ENCODE data around the gene ADAMTSL3.

DNA sequence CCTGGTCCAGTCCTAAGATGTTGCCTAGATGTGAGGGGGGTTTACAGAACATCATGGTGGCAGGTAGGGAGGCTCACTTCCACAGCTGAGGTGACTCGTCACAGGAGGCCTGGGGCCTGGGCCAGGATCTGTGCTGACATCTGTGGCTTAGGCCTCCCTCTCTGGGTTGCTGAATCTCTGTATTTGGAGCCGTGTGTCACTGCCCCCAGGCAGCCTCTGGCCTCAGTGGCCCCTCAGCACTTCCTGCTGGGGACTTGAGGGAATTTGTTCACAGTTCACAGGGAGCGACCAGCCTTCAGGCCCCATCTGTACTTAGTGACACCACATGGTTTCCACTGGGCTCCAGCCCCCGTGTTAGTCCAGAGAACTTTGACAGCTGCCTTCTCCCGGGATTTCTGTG lies 41.7 kb upstream of the ADAMTSL3 start:
- TF ChIP-seq, protein P1, sequence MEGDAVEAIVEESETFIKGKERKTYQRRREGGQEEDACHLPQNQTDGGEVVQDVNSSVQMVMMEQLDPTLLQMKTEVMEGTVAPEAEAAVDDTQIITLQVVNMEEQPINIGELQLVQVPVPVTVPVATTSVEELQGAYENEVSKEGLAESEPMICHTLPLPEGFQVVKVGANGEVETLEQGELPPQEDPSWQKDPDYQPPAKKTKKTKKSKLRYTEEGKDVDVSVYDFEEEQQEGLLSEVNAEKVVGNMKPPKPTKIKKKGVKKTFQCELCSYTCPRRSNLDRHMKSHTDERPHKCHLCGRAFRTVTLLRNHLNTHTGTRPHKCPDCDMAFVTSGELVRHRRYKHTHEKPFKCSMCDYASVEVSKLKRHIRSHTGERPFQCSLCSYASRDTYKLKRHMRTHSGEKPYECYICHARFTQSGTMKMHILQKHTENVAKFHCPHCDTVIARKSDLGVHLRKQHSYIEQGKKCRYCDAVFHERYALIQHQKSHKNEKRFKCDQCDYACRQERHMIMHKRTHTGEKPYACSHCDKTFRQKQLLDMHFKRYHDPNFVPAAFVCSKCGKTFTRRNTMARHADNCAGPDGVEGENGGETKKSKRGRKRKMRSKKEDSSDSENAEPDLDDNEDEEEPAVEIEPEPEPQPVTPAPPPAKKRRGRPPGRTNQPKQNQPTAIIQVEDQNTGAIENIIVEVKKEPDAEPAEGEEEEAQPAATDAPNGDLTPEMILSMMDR (conservative IDR thresholded peaks at IDR 0.05; ENCODE audit: low read length): no peak
- no peak for TF ChIP-seq EZH2phosphoT487 (IDR thresholded peaks at IDR 0.05; ENCODE audit: borderline replicate concordance)
